Measurements from ENCODE around the gene KRT28.
A peak's percentile ranks its signal among the peaks of the same experiment; 100 is the strongest.
"Not testable (repeated sequence)": the region's sequence is repeated elsewhere in the genome, so short reads cannot be mapped to it uniquely, and the experiment has no call there.

KRT28 gene

GRCh38 chr17:40818343-40818732, 18.6 kb upstream of the KRT28 start:
- DNase-seq = no peak

GRCh38 chr17:40817103-40817682, 17.4 kb upstream of the KRT28 start:
- no peak for DNase-seq

GRCh38 chr17:40816569-40816968, 16.8 kb upstream of the KRT28 start:
- DNase-seq = no peak

DNA sequence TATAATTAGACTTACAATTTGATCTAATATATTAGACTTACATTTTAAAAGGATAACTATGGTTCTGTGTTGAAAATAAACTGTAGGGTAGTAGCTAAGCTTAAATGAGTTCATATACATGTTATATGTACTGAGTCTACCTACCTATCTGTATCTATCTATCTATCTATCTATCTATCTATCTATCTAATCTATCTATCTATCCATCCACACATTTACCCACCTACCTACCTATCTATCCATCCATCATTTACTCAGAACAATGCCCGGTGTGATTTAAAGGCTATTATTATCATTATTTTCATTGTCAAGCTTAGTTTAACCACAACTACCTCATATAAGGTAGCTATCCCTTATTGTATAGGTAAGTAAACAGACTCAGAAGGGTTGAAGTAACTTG, 15.6 kb upstream of the KRT28 start:
- DNase-seq = no peak

- not testable (repeated sequence) for DNase-seq
Measured at GRCh38 chr17:40814657-40815056, 14.9 kb upstream of the KRT28 start.

GRCh38 chr17:40813804-40814203, 14.0 kb upstream of the KRT28 start:
- DNase-seq = no peak

- DNase-seq = no peak
Measured at GRCh38 chr17:40812639-40813038, 12.9 kb upstream of the KRT28 start.

GRCh38 chr17:40810494-40810893, 10.7 kb upstream of the KRT28 start:
- no peak for DNase-seq

DNA sequence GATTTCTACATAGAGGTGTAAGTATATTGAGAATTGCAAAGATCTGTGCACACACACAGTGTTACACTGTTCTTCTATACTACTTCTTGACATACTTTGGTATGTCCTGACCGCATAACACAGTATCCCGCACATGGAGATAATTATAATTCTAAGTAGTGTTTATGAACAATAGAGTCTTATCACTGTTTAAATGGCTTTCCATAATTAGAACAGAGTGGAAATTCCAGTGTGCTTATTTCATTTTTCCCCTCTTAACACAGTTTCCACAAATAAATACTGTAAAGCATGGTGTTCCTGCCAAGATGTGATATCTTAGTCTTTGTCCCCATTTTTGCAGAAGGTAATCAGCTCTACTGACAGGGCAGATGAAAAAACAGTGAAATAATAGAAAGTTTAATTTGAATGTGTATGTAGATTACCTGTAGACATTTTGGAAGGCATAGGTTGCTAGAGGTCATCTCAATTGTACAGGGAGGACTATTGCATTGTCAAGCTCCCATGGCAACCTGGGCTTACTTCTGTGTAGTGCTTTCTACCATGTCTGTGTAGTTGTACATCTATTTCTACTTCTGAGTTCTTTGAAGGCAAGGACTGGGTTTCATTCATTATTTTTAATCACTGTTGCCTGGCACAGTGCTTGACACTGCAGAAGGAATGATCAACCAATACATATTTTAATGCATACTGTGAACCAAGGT, 10.1 kb upstream of the KRT28 start:
- no peak for DNase-seq

DNA sequence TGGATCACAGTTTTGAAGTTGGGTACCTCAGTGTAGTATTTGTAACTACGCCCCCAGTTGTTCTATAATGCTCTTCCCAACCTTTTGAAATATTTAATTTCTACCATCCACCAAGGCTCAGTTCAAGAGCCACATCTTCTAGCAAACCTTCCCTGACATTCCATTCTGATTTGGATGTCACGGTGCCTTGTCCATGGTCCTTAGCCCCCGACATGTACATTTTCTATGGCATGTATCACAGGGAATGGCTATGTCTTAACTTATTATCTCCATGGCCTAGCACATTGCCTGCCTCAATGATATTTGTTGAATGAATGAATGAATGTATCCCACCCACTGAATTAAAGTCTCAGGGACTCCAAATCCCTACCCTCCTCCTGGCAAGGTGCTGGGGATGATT, 6.4 kb upstream of the KRT28 start:
- DNase-seq = no peak

DNA sequence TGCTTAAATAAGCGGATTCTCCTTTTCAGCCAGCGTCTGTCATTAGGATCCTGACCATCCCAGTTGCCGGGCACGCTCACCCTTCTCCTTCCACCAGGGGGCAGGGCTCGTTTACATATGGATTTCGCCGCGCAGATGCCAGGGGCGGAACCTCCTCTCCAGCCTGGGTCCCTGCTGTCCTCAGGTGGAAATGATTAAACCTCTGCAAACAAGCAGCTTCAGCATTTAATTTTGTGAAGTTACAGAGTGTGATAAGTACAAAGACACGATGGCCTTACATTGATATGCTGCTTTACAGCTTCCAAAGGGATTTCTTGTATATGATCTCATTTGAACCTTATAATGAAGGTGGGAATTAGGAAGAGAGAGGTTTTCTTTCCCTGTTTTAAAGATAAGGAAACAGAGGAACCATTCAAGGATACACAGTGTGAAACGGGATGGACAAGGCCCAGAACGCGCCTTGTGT, 3.9 kb upstream of the KRT28 start:
- peak; percentile 88 for DNase-seq

GRCh38 chr17:40801157-40801556, 1.4 kb upstream of the KRT28 start:
- no peak for DNase-seq

- no peak for DNase-seq
Measured at GRCh38 chr17:40800381-40800780, 622 bp upstream of the KRT28 start.

- DNase-seq = no peak
Measured at GRCh38 chr17:40796846-40797245, 2.9 kb downstream of the KRT28 start.

- DNase-seq = no peak
Measured at GRCh38 chr17:40795019-40795667, 4.6 kb downstream of the KRT28 start.

DNA sequence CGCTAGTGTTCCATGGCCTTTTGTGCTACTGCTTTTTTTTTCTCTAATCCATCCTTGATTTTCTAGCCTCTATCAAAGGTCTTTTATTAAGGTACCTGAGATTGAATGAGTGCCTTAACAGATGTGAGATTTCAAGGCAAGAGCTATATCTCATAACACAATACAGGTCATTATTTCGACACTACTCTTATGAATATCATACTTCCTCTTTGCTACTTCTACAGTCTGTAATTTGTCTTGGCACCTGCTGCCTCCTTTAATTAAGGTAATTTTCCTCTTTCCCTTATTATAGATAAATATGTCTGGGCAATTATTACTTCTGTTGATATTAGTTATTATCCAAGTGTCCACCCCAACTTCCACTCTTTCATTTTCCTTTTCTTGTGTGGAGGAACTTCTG, 5.3 kb downstream of the KRT28 start:
- DNase-seq = no peak

DNA sequence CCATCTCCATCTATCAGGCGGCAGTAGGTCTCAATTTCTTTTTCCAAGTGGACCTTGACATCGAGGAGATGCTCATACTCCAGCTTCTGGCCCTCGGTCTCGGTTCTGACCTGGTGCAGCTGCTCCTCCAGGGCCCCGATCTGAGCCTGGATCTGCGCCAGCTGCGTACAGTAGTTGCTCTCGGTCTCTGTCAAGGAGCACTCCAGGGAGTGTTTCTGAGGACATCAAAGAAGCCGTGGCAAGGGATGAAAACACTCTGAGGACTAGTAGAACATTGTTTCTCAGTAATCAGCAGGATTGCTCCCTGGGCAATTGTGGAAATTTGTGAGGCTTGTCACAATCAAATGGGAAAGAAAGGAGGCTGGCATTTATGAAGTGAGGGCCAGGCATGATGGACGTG, 5.9 kb downstream of the KRT28 start:
- no peak for DNase-seq

DNA sequence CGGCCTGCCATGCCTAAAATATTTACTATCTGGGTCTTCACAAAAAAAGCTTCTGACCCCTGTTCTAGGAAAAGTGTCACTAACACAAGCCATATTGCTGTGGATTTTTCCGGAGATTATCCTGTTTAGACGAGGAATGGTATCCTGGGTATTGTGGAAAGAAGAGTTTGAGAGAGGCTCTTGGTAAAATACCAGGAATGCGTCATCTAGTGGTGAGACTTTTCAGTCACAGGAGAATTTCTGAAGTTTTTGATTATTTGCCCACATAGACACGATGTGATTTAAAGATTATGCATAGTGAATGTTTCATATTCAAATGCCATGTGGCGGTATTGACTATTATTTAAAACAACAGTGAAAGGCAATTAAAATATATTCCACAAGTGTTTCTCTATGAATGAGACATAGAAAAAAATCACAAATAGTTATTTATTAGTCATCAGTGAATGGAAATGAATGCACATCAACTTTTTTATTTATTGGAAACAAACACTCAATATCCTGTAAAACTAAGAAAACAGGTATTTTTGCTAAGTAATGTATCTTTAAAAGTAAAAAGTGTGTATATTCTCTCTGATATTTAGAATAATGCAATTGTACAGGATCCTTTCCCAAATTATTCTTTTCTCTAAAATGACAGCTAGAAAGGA, 7.8 kb downstream of the KRT28 start:
- no peak for DNase-seq

DNA sequence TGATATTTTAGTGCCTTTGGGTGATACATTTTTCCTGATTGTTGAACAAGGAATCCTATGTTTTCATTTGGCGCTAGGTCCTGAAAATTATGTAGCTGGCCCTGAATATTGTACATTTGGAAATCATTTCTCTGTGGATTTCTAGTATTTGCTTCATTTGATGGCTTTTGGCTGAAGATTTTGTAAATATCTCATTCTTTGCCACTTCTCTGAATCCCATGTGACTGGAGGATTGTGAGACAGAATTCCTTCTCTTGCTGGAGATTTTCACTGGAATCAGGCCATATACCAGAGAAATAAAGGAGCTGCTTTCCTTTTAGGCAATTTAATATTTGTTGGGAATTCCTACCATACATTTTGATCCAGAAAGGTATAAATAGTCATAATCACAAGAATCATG, 8.6 kb downstream of the KRT28 start:
- DNase-seq = no peak

- DNase-seq = no peak
Measured at GRCh38 chr17:40782450-40782849, 17.3 kb downstream of the KRT28 start, which contains the start of gene KRT27. KRT27 (minus strand) TSS chr17:40782550; CDS start chr17:40782493, 57 bp downstream.

- no peak for DNase-seq
Measured at GRCh38 chr17:40779181-40779909, 20.4 kb downstream of the KRT28 start.

DNA sequence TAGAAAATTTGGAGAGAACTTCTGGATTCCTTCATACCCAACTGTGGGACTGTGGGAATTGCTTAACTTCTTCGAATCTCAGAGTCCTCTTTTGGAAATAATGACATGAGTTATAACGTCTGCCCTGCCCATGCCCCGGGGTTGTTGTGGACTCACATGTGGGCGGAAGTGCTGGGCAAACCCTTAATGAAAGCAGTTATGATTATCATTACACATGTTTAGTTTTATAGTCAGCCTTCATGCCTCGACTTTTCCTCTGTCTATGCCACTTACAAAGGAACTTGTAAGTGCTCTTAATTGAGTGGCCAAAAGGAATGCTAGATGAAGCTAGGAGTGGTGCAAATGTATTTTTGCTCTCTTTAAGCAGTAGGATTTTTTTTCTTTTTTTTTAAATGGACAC, 21.3 kb downstream of the KRT28 start:
- no peak for DNase-seq

DNA sequence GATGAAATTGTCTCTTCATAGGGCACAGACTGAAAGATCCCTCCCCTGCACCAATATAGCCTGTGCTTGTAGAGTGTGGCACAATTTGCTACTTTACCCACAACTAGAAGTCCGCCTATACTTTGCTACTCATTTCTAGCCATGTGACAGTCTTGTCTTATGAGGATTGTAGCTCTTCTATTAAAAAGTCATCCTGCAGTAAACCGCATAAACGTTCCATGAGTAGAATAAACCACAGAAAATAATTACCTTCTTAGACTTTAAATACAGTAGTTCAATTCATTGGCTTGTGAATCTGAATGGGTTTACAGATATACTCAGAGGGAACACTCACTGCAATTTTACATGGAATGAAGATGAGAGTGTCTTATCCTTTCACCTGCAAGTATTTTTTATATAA, 21.8 kb downstream of the KRT28 start:
- no peak for DNase-seq

Measured in activated CD8-positive, alpha-beta memory T cell treated with anti-CD3 and anti-CD28 coated beads for 24 hours (primary cell).